GM12878 (cell line): Measurements from ENCODE around the gene ACER3. TPM values are rescaled to one million over a fixed set of nuclear protein-coding genes. Genes with fewer than 3 reads are reported as not detected.

ENCODE experiments used
- ATAC-seq: fragments of 200-7000 bp; cut with Tn5 transposase; 3 replicates; pipeline ENCODE4 v1.9.1; 2020; ENCODE audit warnings: mild to moderate bottlenecking, moderate library complexity
- BruUV-seq: library from RNA; stranded (reverse); fragments of 400-500 nt; replicated peaks from 2 replicates; lab custom pipeline; 2021; lab: Mats Ljungman, UMichigan
- CTCF ChIA-PET: fragments of 300-600 bp; sonication (Branson Sonifier 250); formaldehyde crosslinking; extraction: SDS; loops from one replicate; lab custom pipeline; 2021; ENCODE audit warnings: inconsistent platforms; lab: Yijun Ruan, JAX
- POLR2A ChIA-PET: fragments of 350-600 bp; formaldehyde crosslinking; extraction: SDS; loops from one replicate; lab custom pipeline; 2021; ENCODE audit warnings: inconsistent platforms; lab: Charles Lee
- RAD21 ChIA-PET: fragments of 300-600 bp; sonication (Branson Sonifier 250); formaldehyde crosslinking; loops from one replicate; lab custom pipeline; 2023; ENCODE audit warnings: antibody characterized with exemption; ENCODE audit not compliant: unreplicated experiment; lab: Charles Lee
- SMC1A ChIA-PET: fragments of 300-600 bp; sonication (Branson Sonifier 250); formaldehyde crosslinking; loops from one replicate; lab custom pipeline; 2023; ENCODE audit not compliant: unreplicated experiment, uncharacterized antibody; lab: Charles Lee
- DNase-seq: peaks from one replicate; pipeline ENCODE4 v3.0.0-alpha.2; 2011; ENCODE audit warnings: low read depth, low spot score
- FAIRE-seq: peaks from 3 replicates; lab custom pipeline; 2011; peaks lifted over from hg19 to GRCh38; lab: Jason Lieb, UNC
- H2AFZ ChIP-seq: 2 replicates; pipeline ENCODE4 v1.6.0; 2011; ENCODE audit warnings: low read depth, low read length, control low read depth; ENCODE audit not compliant: control insufficient read depth
- H3K27ac ChIP-seq: 2 replicates; pipeline ENCODE4 v1.5.1; 2011; ENCODE audit warnings: control low read depth; ENCODE audit not compliant: control insufficient read depth, insufficient read depth
- H3K27me3 ChIP-seq, 2 experiments: replicated peaks in 1 of 2; 2 replicates each; pipeline versions ENCODE4 v1.6.0 to v1.6.1; 2011; ENCODE audit warnings: low read length in 1 of 2; ENCODE audit not compliant: control insufficient read depth in 2 of 2, insufficient read depth in 2 of 2
- H3K36me3 ChIP-seq, 2 experiments: 2 replicates each; pipeline ENCODE4 v1.5.1; 2011; ENCODE audit warnings: low read length in 1 of 2; ENCODE audit not compliant: control insufficient read depth in 2 of 2, insufficient read depth in 2 of 2
- H3K4me1 ChIP-seq: 2 replicates; pipeline ENCODE4 v1.6.1; 2011; ENCODE audit warnings: mild to moderate bottlenecking, low read length, moderate library complexity, mixed read lengths; ENCODE audit not compliant: control insufficient read depth, insufficient read depth
- H3K4me2 ChIP-seq: 2 replicates; pipeline ENCODE4 v1.6.0; 2011; ENCODE audit warnings: control low read depth; ENCODE audit not compliant: control insufficient read depth, insufficient read depth
- H3K4me3 ChIP-seq: fragments of 200-600 bp; sonication (generic); 2 replicates; pipeline ENCODE4 v1.5.1; 2016
- H3K79me2 ChIP-seq: 2 replicates; pipeline ENCODE4 v1.6.0; 2011; ENCODE audit warnings: low read length; ENCODE audit not compliant: control insufficient read depth, insufficient read depth
- H3K9ac ChIP-seq: 2 replicates; pipeline ENCODE4 v1.8.0; 2011; ENCODE audit warnings: low read length, control low read depth, mixed read lengths; ENCODE audit not compliant: control insufficient read depth, insufficient read depth
- H3K9me3 ChIP-seq: replicated peaks from 3 replicates; pipeline ENCODE4 v1.5.1; 2011; ENCODE audit warnings: mild to moderate bottlenecking, low read length; ENCODE audit not compliant: control insufficient read depth, insufficient read depth
- H4K20me1 ChIP-seq: 2 replicates; pipeline ENCODE4 v1.6.0; 2011; ENCODE audit not compliant: control insufficient read depth, insufficient read depth
- BCLAF1 ChIP-seq: fragments of 450-650 bp; IDR thresholded peaks from 2 replicates; pipeline ENCODE4 v1.6.1; 2017; ENCODE audit warnings: antibody characterized with exemption, mild to moderate bottlenecking, moderate library complexity
- CBFB ChIP-seq: IDR thresholded peaks from 2 replicates; pipeline ENCODE4 v1.6.1; 2016; ENCODE audit warnings: antibody characterized with exemption, low read depth
- CREB1 ChIP-seq: IDR thresholded peaks from 2 replicates; pipeline ENCODE4 v1.6.1; 2012; ENCODE audit warnings: low read depth, mild to moderate bottlenecking, inconsistent platforms
- ELK1 ChIP-seq: IDR thresholded peaks from 2 replicates; pipeline ENCODE4 v1.6.1; 2012; ENCODE audit warnings: low read depth, low read length, improper control_type of control experiment
- IKZF1 ChIP-seq: fragments of 450-650 bp; conservative IDR thresholded peaks from 2 replicates; pipeline ENCODE4 v1.6.1; 2017; ENCODE audit warnings: antibody characterized with exemption, mild to moderate bottlenecking
- MYC ChIP-seq: IDR thresholded peaks from 2 replicates; pipeline ENCODE4 v1.6.1; 2011; ENCODE audit warnings: mild to moderate bottlenecking, low read length, moderate library complexity, inconsistent platforms; ENCODE audit not compliant: insufficient read depth, insufficient replicate concordance, insufficient read length, severe bottlenecking
- SREBF1 ChIP-seq: IDR thresholded peaks from 2 replicates; pipeline ENCODE4 v1.6.1; 2012; ENCODE audit warnings: mild to moderate bottlenecking, low read length
- TCF7 ChIP-seq: IDR thresholded peaks from 2 replicates; pipeline ENCODE4 v1.6.1; 2014; ENCODE audit warnings: antibody characterized with exemption, borderline replicate concordance
- WGBS: methylation state at CpG from one replicate; pipeline ENCODE4 v1.1.6; 2016; ENCODE audit warnings: low lambda C conversion rate; ENCODE audit not compliant: insufficient replicate concordance, insufficient coverage; ENCODE audit errors: missing lambda C conversion rate; 5-methylcytosine and 5-hydroxymethylcytosine counted together
- in situ Hi-C: fragments of 300-500 bp; cut with MboI; formaldehyde crosslinking; loops from 9 replicates; pipeline ENCODE4 v1.14.3; 2018; ENCODE audit warnings: mixed read lengths
- intact Hi-C: fragments of 100-400 bp; cut with micrococcal nuclease; formaldehyde crosslinking; loops from one replicate; pipeline ENCODE4 v1.14.2; 2022; ENCODE audit not compliant: unreplicated experiment
- polyA plus RNA-seq, 11 experiments: library from polyadenylated mRNA; depleted of rRNA in 4 of 11; unstranded in 6 of 11; stranded (reverse) in 5 of 11; fragments of >200 nt; fragmentation: Nextera tagmentation in 4 of 11; fragmentation: Illumina TruSeq in 1 of 11; extraction: Ambion mirVana in 4 of 11; extraction: Trizol in 1 of 11; gene quantifications; 1 replicate in 1 of 11; 2 replicates in 10 of 11; pipeline versions ENCODE4 v1.2.1 to v1.2.3, GENCODE V29; 2011 to 2016; ENCODE audit warnings: inconsistent platforms in 2 of 11, missing spikeins in 2 of 11, low read depth in 1 of 11
- total RNA-seq, 4 experiments: library from RNA; depleted of rRNA in 3 of 4; stranded (reverse); fragments of >200 nt in 3 of 4; fragmentation: Illumina TruSeq in 1 of 4; extraction: Trizol in 1 of 4; gene quantifications; 2 replicates each; pipeline versions ENCODE4 v1.2.1 to v1.2.3, GENCODE V29; 2013 to 2021

The ACER3 gene
- total and polyA plus RNA-seq, 10 of the 15 experiments (the other 5 are each of a cell fraction or from before 2014, with no cell fraction given) = 2.8 to 17.4 (median 10.3) TPM

GRCh38 chr11:77064648-77065217, 204.0 kb downstream of the ACER3 start:
- intact Hi-C loops = no loop called here
- CTCF ChIA-PET = interaction anchor here (0.5 to 5.7 kb wide), 6 partner anchors 14 to 1581 kb away, joined by 3 to 38 read pairs (median 4); no protein-coding TSS in a partner anchor
- TF ChIP-seq ELK1 = no peak
- TF ChIP-seq CBFB = no peak
- no peak for TF ChIP-seq MYC
- no peak for TF ChIP-seq CREB1
- no peak for TF ChIP-seq TCF7
- TF ChIP-seq IKZF1 = no peak
- no peak for TF ChIP-seq SREBF1
- no peak for TF ChIP-seq BCLAF1
- TF ChIP-seq, all 136 proteins: peak for 0

More at GRCh38 chr11:77064648-77065217, 204.0 kb downstream of the ACER3 start:
- H3K4me1 ChIP-seq = peaks cover 6% of the 10 kb centered on the region
- H3K36me3 ChIP-seq = no peaks in the 10 kb centered on the region
- WGBS = 32% methylated on average over 4 of the region's 4 CpGs
- H3K27me3 ChIP-seq = peaks cover 0 to 1% of the 10 kb centered on the region in 2 experiments; a peak in 2 of 4 replicates
- H3K79me2 ChIP-seq = no peaks in the 10 kb centered on the region
- no peak overlapping the region for H3K9ac ChIP-seq
- no peak for FAIRE-seq
- no peak for ATAC-seq
- no peak overlapping the region for H3K4me3 ChIP-seq
- no peaks in the 10 kb centered on the region for H3K9me3 ChIP-seq
- ChIA-PET RAD21 (interaction anchor here (0.7 to 1.0 kb wide), 2 partner anchors 25 to 27 kb away, joined by 3 read pairs; no protein-coding TSS in a partner anchor), SMC1A (interaction anchor here (0.8 to 1.7 kb wide), 3 partner anchors 10 to 145 kb away, joined by 4 read pairs; no protein-coding TSS in a partner anchor), POLR2A (no interaction called here)
- in situ Hi-C loops = no loop called here
- DNase-seq = no peak
- no peak overlapping the region for H2AFZ ChIP-seq
- no peak overlapping the region for H3K4me2 ChIP-seq
- no peak overlapping the region for H3K27ac ChIP-seq
- H4K20me1 ChIP-seq = no peaks in the 10 kb centered on the region
- BruUV-seq = no TSS peak
